Measurements from ENCODE around the gene RPS2.
"Not testable (repeated sequence)": the region's sequence is repeated elsewhere in the genome, so short reads cannot be mapped to it uniquely, and the experiment has no call there.

RPS2 gene

DNA sequence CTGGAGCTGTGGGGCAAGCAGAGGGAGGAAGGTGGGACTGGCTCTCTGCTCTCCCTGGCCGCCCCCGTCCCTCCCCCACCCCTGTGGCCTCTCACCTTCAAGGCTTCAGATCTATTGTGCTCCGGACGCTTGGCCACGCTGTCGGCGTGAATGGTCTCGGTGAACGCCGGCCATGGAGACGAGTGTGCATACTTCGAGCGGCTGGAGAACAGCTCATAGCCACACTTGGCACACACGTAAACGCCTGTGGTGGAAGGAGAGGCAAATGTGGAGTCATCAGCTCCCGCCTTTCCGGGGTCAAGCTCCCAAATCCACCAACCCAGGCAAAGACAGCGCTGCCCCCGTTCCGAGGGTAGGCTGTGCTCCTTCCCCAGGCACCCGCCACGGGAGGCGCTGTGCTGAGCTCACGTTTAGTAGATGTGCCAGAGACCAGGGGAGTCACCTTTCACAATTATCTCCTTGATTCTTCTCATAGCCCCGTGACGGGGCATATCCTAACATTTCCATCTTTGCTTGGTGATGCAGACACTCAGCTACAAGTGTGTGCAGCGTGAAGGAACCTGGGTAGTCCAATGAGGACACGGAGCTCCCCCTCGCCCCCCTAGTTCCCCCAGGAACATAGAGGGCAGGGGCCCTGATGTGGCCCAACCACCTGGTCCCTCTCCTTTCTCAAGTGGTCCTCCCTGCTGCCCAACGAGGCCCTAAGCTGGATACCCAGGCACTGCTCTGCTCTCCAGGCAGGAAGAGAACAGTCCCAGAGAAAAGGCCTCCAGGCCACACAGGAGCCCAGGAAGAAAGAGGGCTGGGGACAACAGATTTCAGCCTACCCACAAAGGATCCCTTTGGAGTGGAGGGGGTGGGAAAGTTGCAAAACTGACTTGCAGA is 23.2 kb downstream of the RPS2 start:
- DNase-seq (ENCODE audit: low spot score), result no peak

- no peak for DNase-seq (ENCODE audit: low spot score)
These were observed 24.1 kb downstream of the RPS2 start for GRCh38 chr16:1940273-1941161.

DNA sequence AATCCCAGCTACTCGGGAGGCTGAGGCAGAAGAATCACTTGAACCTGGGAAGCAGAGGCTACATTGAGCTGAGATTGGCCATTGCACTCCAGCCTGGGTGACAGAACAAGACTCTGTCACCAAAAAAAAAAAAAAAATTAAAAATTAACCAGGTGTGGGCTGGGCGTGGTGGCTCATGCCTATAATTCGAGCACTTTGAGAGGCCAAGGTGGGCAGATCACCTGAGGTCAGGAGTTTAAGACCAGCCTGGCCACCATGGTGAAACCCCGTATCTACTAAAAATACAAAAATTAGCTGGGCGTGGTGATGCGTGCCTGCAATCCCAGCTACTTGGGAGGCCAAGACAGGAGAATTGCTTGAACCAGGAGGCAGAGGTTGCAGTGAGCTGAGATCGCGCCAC is 24.8 kb downstream of the RPS2 start:
- not testable (repeated sequence) for DNase-seq (ENCODE audit: low spot score)

- DNase-seq (ENCODE audit: low spot score), result no peak
These were observed 25.7 kb downstream of the RPS2 start for GRCh38 chr16:1938910-1939309.

DNA sequence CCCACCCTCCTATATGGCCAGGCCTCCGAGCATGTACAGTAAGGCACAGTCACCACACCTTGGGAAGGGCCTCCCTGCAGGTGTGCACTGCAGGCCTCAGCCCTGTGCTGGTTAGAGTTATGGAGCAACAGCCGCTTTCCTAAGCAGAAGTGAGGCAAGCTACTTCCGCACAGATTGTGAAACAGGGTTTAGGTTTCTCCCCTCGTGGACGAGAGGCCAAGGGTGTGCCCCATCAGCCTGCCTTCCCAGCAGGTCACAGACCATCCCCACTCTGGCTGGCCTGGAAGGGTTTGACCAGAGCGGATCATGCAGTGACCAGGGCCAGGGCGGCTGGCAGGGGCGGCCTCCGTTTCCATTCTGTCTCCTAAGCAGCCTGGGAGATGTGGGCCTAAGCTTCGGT is 26.3 kb downstream of the RPS2 start:
- DNase-seq (ENCODE audit: low spot score), result no peak

- DNase-seq (ENCODE audit: low spot score), result no peak
These were observed 27.6 kb downstream of the RPS2 start for GRCh38 chr16:1936945-1937479.

GRCh38 chr16:1933097-1933661 is 31.4 kb downstream of the RPS2 start:
- no peak for DNase-seq (ENCODE audit: low spot score)

DNA sequence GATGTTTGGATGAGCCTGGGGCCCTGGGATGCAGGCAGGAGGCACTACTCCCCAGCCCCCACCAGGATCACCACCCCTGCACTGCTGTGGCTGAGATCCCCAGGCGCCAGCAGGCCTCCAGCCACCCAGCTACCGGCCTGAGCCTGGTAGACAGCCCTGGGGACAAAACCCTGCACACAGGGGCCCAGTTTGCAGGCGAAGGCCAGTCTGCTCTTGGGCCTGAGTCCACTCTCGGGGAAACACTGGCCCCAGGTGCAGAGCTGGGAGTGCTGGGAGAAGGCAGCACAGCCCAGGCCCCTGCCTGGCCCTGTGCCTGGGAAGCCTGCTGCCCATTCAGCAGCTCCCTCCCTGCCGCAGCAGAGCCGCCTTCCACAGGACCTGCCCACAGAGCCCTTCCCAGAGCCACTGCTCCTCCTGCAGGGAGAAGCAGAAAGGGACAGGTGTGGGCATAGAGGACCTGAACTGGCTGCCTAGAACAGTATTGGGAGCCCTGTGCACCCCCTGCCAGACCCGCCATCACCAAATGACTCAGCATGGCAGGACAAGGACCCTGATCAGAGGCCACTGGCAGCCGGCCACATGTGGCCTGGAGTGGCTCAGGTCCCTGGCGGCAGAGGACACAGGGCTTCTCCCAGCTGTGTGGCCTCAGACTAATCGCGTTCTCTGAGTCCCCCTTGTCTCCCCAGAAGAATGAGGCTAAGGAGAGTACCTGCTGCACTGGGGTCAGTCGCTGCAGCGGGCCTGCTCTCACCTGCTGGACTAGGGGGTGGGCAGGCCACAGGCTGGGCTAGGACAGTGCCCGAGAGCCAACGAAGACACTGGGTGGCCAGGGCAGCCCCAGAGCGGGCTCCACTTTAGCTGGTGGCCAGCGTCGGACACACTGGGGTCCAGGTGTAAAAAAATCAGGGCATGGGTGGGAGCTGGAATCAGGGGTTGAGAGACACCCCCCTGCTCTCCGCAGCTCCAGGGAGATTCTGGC is 32.3 kb downstream of the RPS2 start:
- DNase-seq (ENCODE audit: low spot score), result no peak

GRCh38 chr16:1930338-1930720 is 34.3 kb downstream of the RPS2 start:
- DNase-seq (ENCODE audit: low spot score), result no peak

DNA sequence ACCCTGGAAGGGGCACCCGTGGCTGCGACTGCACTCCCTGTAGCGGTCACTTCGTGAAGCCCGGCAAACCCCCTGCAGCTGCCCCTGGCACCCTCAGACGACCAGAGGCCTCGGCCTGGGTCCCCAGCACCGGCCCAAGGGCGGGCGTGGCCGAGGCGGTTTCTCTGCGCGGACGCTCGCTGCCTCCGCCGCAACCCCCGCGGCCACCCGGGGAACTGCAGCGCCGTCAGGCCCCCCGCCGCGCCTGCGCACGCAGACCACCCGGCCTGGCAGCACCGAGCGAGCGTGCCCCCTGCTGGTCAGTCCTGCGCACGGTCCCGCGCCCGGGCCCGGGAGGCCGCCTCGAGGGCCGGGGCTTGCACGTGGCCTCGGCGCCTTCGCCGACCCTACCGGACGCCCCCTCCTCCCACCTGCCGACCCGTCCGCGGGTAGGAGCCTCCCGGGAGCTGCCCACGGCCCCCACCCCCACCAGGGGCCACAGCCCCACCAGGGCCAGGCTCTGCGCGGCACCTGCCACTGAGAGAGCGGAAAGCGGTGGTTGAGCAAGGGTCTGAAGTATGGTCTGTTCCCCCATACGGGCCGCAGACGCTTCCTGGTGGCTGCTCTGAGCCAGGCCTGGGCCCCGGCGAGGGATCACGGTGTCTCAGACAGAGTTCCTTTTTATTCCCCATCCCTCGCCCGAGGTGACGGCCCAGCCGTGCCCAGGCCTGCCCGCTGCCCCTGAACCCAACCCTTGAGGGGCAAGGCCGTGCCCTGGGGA is 34.9 kb downstream of the RPS2 start:
- peak; percentile 89 for DNase-seq (ENCODE audit: low spot score)

- no peak for DNase-seq (ENCODE audit: low spot score)
These were observed 35.5 kb downstream of the RPS2 start for GRCh38 chr16:1929105-1929504.

- DNase-seq (ENCODE audit: low spot score), result no peak
These were observed 38.4 kb downstream of the RPS2 start for GRCh38 chr16:1926271-1926670.

DNA sequence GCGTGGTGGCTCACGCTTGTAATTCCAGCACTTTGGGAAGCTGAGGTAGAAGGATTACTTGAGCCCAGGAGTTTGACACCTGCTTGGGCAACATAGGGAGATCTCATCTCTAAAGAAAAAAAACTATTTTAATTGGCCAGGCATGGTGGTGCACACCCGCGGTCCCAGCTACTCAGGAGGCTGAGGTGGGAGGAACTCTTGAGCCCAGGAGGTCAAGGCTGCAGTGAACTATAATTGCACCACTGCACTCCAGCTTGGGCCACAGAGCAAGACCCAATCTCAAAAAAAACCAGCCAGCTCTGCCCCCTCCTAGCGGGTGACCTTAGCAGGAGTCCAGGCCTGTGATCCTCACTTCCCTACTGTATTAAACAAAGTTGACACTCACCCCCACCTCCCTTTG is 40.5 kb downstream of the RPS2 start:
- no peak for DNase-seq (ENCODE audit: low spot score)

DNA sequence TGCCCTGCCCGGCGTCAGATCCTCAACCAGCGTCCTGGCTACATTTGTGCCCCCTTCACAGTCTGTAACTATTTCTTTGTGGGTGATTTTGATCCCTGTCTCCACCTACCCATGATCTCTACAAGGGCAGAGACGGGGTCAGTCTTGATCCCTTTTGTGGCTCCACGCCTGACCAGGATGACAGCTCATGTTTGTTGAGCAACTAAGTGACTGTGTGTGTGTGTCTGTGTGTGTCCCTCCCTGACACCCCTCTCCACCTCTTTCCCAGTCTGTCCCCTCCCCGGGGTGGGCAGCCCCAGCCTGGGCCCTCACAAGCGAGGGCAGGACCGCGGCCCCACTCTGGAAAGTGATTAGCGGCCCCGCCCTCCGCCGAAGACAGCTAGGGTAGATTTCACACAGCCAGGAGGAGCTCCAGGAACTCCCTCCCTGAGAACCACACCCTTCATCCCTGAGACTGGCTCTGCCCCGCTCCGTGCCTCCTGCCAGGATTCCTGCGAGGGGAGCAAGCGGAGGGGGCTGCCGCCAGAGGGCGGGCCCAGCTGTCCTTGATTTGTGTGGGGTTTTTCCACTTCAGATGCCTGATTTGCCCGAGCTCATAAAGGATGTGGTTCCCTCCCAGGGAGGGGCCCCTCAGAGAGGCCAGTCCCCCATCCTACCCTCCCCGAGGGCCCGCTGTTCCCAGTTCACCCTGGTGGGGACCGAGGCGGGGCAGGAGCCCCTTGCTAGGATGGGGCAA is 41.2 kb downstream of the RPS2 start:
- DNase-seq (ENCODE audit: low spot score), result no peak

DNA sequence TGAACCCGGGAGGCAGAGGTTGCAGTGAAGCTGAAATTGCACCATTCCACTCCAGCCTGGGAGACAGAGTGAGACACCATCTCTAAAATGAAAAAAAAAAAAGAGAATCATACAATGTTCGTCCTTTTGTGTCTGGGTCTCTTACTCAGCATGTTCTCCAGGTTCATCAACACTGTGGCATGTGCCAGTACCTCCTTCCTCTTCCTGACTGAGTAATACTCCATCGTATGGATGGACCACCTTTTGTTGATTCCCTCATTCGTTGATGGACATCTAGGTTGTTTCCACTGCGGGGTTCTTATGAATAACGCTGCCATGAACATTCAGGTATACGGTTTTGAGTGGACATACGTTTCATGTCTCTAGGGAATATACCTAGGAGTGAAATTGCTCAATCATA is 42.3 kb downstream of the RPS2 start:
- DNase-seq (ENCODE audit: low spot score), result no peak

DNA sequence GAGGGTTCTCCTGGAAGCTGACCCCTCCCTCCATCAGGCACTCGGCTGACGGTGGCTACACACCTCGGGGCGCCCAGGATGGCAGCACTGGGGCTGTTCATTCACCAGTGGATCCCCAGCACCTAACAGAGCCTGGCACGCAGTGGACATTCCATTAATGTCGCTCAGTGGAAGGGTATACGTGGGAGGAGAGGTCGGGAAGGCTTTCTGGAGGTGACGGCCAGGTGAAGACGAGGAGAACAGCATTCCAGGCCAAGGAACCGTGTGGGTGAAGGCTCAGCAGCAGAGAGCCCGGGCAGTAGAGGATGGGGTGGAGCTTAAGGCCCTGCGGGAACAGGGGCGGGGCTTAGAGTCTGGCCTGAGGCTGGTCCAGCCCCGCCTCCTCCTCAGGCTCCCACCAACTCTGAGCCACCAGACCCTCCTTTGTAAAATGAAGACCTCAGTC is 43.9 kb downstream of the RPS2 start:
- DNase-seq (ENCODE audit: low spot score), result no peak

DNA sequence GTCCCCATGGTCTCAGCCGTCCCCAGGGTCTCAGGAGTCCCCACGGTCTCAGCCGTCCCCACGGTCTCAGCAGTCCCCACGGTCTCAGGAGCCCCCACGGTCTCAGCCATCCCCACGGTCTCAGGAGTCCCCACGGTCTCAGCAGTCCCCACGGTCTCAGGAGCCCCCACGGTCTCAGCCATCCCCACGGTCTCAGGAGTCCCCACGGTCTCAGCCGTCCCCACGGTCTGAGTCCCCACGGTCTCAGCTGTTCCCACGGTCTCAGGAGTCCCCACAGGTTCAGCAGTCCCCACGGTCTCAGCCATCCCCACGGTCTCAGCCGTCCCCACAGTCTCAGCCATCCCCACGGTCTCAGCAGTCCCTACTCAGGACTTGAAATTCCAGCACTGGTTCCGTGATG is 44.5 kb downstream of the RPS2 start:
- DNase-seq (ENCODE audit: low spot score), result not testable (repeated sequence)

GRCh38 chr16:1919327-1919998 is 45.2 kb downstream of the RPS2 start:
- DNase-seq (ENCODE audit: low spot score), result no peak
